Osteocyte (in vitro differentiated cells): ENCODE measurements around the gene H2AZ2. TPM values are rescaled to one million over a fixed set of nuclear protein-coding genes. Genes with fewer than 3 reads are reported as not detected.
"Not testable (repeated sequence)": the region's sequence is repeated elsewhere in the genome, so short reads cannot be mapped to it uniquely, and the experiment has no call there.

Experiments
- DNase-seq: peaks from one replicate; pipeline ENCODE4 v3.0.0; 2021; ENCODE audit warnings: mixed read lengths; ENCODE audit not compliant: unreplicated experiment; ENCODE audit errors: extremely low spot score
- H3K27ac Mint-ChIP-seq: one replicate; pipeline ENCODE4 v1.8.0; 2021; ENCODE audit warnings: mild to moderate bottlenecking, mixed read lengths; ENCODE audit not compliant: unreplicated experiment
- H3K27me3 Mint-ChIP-seq: one replicate; pipeline ENCODE4 v1.8.0; 2021; ENCODE audit warnings: mixed read lengths; ENCODE audit not compliant: unreplicated experiment
- H3K36me3 Mint-ChIP-seq: one replicate; pipeline ENCODE4 v1.8.0; 2021; ENCODE audit warnings: mixed read lengths; ENCODE audit not compliant: unreplicated experiment
- H3K4me1 Mint-ChIP-seq: one replicate; pipeline ENCODE4 v1.8.0; 2021; ENCODE audit warnings: mixed read lengths; ENCODE audit not compliant: unreplicated experiment
- H3K4me3 Mint-ChIP-seq: one replicate; pipeline ENCODE4 v1.8.0; 2021; ENCODE audit warnings: mild to moderate bottlenecking, moderate library complexity, mixed read lengths; ENCODE audit not compliant: unreplicated experiment
- H3K9me3 Mint-ChIP-seq: one replicate; pipeline ENCODE4 v1.8.0; 2021; ENCODE audit warnings: mixed read lengths; ENCODE audit not compliant: unreplicated experiment
- CTCF ChIP-seq: fragments of 200-600 bp; sonication (generic); IDR thresholded peaks from 2 replicates; pipeline ENCODE4 v1.5.0; 2021; ENCODE audit warnings: antibody characterized with exemption, mild to moderate bottlenecking, moderate library complexity
- total RNA-seq: library from RNA; stranded (reverse); gene quantifications from 2 replicates; pipeline ENCODE4 v1.2.1, GENCODE V29; 2021

Gene H2AZ2
- total RNA-seq, 1 donor from 2014 or later = 169 TPM

- Mint-ChIP-seq H3K27ac (peak overlapping the region; percentile 66), H3K4me1 (peaks cover 7% of the 10 kb centered on the region), H3K36me3 (no peaks in the 10 kb centered on the region), H3K9me3 (no peaks in the 10 kb centered on the region), H3K27me3 (no peaks in the 10 kb centered on the region), H3K4me3 (no peak overlapping the region)
- no peak for DNase-seq
- TF ChIP-seq CTCF = no peak
Measured at GRCh38 chr7:44867073-44867995, 19.4 kb upstream of the H2AZ2 start.

GRCh38 chr7:44861949-44862348 is 14.1 kb upstream of the H2AZ2 start:
- H3K9me3 Mint-ChIP-seq, H3K36me3 Mint-ChIP-seq, H3K27ac Mint-ChIP-seq, DNase-seq, H3K4me3 Mint-ChIP-seq, H3K27me3 Mint-ChIP-seq, H3K4me1 Mint-ChIP-seq: not testable (repeated sequence)

GRCh38 chr7:44858161-44858560 is 10.3 kb upstream of the H2AZ2 start:
- no peaks in the 10 kb centered on the region for H3K27me3 Mint-ChIP-seq
- peak; percentile 20 for TF ChIP-seq CTCF
- H3K27ac Mint-ChIP-seq = no peak overlapping the region
- DNase-seq = no peak
- peaks cover 4% of the 10 kb centered on the region for H3K4me1 Mint-ChIP-seq
- H3K4me3 Mint-ChIP-seq = no peak overlapping the region
- no peaks in the 10 kb centered on the region for H3K36me3 Mint-ChIP-seq
- H3K9me3 Mint-ChIP-seq = no peaks in the 10 kb centered on the region

GRCh38 chr7:44854644-44855364 is 6.9 kb upstream of the H2AZ2 start:
- H3K9me3 Mint-ChIP-seq = no peaks in the 10 kb centered on the region
- H3K4me3 Mint-ChIP-seq = no peak overlapping the region
- no peaks in the 10 kb centered on the region for H3K27me3 Mint-ChIP-seq
- DNase-seq = no peak
- peaks cover 4% of the 10 kb centered on the region for H3K4me1 Mint-ChIP-seq
- no peak overlapping the region for H3K27ac Mint-ChIP-seq
- no peak for TF ChIP-seq CTCF
- H3K36me3 Mint-ChIP-seq = no peaks in the 10 kb centered on the region

- H3K4me1 Mint-ChIP-seq = peaks cover 16% of the 10 kb centered on the region
- H3K27me3 Mint-ChIP-seq = no peaks in the 10 kb centered on the region
Measured at GRCh38 chr7:44853391-44853790, 5.5 kb upstream of the H2AZ2 start.

More at GRCh38 chr7:44853391-44853790, 5.5 kb upstream of the H2AZ2 start:
- TF ChIP-seq CTCF = no peak
- no peak overlapping the region for H3K27ac Mint-ChIP-seq
- H3K4me3 Mint-ChIP-seq = no peak overlapping the region
- no peaks in the 10 kb centered on the region for H3K9me3 Mint-ChIP-seq
- no peak for DNase-seq
- no peaks in the 10 kb centered on the region for H3K36me3 Mint-ChIP-seq
